ENCODE measurements around the gene CUBN.

The CUBN gene

DNA sequence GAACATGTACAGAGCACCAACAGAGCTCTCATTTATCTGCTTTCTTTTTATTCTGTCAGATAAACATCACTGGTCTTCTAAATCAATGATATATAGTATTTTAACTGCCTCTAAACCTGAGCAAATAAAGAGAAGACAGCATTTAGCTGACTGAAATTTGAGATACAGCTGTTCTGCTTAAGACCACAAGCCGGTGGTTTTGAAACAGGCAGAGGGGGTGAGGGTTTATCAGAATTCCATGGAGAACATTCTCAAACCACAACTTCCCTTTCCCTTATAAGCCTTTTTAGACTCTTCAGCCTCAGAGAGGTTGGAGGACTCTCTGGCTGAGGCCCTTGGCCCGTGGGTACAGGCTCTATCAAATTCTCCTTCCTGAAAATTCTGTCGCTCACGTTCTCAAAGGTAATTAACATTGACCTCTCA lies 225.0 kb downstream of the CUBN start:
- DNase-seq: no peak

DNA sequence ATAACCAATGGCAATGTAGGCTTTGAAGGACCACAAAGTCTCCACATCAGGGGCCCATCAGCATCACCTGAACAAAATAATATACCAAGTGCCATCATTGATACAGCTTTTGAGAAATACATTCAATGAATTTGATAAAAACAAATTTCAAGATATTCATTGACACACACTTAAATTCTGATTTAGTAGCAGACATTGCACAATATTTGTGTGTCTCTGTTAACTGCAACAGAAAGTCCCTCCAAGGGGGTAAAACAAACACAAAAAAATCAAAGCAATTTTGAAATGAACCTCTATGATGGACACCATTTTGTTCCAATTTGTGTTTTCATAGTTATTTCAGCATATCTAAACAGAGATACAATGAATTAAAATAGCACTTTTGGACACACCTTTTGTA lies 225.6 kb downstream of the CUBN start:
- DNase-seq: no peak

DNA sequence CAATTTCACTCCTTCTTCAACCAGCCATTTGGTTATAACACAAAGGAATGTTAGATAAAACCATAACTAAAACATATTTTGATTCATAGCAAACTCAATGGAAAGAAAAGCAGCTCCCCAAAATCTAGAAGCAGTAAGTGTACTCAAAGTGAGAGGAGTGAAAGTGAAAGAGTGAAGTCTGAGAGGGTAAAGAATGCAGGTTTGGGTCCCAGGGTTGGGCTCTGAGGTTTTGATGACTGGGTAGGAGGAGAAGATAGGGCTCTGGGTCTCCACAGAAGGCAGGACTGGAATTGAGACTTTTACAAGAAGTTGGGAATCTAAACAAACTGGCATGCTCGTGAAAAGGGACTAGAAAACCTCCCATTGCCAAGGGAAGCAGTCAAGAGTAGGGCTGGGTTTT lies 227.0 kb downstream of the CUBN start:
- DNase-seq: no peak

DNA sequence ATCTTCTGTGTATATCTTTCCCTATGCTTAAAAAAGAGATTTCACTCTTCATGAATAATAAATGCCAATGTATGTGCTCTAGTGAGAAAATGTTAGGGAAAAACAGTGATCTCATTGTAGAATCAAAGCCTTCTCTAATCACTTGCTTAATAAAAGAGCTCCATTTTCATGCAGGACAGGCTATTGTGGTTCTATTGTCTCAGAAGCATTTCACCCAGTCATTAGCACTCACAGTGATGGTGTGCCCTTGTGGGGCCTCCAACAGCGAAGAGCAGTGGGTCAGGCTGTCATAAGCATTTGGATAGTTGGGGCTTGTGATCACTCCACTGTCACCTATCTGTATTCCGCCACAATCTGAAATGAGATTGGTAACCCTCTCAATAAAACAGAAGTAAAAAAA lies 228.5 kb downstream of the CUBN start:
- no peak for DNase-seq

DNA sequence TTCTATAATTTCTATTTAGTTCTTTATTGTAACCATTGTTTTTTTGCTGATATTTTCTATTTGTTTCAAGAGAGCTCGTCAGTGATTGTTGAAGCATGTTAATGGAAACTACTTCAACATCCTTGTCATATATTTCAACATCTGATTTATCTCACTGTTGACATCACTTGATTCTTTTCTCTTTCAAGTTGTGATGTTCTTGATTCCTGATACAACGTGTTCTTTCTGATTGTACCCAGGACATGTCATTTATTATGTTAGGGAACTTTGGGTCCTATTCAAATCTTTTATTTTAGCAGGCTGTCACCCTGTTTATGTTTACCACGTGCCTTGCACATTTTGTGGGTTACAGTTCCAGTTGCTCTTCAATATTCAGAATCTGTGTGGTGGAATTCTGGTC lies 232.6 kb downstream of the CUBN start:
- DNase-seq: no peak

DNA sequence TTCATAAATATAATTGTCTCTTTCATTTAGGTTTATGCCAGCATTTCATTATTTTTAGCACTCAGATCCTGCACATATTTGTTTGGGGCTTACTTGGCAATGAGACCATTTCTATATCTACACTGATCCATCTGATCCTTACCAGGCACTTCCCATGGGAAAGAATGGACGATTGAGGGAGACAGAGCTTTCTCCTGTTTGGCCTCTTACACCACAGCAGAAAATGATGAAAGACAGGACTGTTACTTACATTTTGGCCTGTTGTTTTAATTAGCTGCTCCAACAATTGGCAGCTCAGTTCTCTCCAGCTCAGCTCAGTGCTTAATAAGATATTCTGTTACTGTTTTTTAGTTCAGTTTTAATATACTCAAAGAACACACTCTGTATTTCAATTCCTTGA lies 234.8 kb downstream of the CUBN start:
- no peak for DNase-seq

DNA sequence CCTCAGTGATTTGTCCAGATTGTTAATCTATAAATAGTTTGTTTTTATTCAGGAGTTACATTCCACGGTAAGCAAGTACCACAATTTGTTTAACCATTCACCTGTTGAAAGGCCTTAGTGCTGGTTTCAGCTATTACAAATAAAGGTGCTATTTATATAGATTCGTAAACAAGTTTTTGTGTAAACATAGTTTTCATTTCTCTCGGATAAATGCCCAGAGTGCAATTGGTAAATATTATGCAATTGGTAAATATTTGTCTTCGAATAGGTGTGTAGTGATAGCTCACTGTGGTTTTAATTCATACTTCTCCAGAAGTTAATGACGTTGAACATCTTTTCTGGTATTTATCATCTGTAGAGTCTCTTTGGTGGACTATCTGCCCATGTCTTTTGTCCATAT lies 235.9 kb downstream of the CUBN start:
- DNase-seq: no peak

DNA sequence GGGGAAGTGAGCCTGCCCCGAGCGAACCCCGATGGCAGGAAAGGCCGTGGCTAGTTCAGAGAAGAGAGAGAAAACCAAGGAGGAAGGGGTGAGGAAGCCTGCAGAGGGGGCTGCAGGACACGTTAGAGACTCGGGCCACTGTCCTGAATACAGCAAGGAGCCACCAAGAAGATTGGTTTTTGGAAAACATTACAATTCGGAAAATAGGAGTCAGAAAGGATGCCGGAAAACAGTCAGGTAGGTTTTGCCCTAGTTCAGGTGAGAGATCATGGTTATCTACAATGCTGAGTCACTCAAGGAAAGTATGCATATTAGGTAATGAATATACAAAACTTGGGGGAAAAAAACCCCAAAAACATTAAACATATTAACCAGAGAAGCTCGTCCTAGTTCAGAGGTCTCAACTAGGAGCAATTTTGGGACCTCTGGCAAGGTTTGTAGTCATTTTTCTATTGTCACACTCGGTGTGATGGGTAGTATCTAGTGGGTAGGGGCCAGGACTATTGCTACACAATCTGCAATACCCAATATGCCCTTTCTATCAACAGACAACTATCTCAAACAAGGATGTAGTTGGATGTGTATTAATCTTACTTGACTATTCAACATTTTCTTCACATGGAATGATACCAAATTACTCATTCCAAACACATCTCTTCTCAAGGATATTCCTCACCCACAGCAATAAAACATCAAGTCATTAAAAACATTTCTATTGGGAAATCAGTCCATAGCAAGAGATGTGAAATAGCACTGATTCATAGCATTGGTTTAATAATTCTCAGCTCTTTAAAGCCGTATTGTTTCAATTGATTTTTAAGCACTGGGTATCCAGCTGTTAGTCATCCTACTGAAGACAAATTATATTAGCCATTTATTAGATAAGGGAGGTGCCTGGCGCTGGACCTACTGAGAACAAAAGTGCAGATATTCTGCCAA lies 238.0 kb downstream of the CUBN start:
- DNase-seq: peak; percentile 30

DNA sequence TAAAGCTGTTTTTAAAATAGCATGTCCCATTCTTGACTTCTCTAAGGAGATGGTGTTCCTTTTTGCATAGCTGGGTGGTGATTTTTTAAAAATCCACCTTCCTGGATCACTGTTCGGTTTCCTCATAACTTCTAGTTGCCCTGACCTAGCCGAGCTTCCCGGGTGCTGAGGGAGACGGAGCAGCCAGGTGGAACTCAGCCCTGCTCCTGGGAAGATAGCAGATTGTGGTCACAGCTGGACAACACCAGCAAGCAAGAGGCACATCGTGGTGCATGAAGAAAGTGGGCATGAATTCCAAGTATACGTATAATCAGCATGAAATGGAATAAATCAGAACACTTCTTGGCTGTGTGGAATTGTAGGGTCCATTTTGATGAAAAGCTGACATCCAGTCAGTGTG lies 238.9 kb downstream of the CUBN start:
- no peak for DNase-seq

DNA sequence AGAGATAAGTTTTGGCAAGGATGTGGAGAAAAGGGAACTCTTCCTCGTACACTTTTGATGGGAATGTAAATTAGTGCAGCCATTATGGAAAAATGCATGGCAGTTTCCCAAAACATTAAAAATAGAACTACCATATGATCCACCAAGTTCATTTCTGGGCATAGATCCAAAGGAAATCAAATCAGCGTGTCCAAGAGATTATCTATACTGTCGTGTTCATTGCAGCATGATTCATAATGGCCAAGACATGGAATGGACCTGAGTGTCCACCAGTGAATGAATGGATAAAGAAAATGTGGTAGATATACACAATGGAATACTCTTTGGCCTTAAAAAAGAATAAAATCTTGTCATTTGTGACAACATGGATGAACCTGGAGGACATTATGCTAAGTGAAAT lies 242.0 kb downstream of the CUBN start:
- no peak for DNase-seq

DNA sequence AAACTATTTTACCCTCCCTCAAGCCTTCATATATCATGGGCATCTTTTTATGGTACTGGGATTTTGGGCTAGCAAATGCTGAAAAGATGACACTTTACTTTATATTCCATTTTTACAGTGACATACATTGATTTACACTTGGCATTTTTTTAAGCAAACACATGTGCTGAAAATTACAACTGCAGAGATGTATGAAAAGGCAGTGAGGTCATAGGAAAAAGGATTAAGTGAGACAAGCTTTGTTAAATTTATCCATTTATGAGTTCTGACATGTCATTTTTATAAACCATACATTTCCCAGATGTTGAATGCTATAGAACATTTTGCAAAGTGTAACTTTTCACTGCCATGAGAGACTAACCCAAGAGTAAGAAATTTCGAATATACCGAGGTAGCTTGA lies 243.6 kb downstream of the CUBN start:
- no peak for DNase-seq

DNA sequence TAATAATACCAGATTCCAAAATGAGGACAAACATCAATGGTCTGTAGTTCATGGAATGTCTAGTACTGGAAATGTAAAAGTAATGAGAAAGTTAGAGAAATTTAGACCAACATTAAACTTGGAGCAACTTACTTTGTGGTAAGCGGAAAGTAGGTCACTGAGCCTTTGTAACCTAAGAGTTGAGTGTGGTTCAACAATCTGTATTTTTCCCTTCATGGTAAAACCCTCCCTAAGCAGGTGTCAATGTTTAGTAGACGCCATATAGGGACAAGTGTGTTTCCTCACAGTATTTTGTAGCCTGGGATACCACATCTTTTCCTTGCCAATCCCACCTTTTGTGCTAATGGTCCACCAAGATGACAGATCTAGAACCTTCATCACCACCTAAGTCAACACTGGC lies 245.1 kb downstream of the CUBN start:
- no peak for DNase-seq

DNA sequence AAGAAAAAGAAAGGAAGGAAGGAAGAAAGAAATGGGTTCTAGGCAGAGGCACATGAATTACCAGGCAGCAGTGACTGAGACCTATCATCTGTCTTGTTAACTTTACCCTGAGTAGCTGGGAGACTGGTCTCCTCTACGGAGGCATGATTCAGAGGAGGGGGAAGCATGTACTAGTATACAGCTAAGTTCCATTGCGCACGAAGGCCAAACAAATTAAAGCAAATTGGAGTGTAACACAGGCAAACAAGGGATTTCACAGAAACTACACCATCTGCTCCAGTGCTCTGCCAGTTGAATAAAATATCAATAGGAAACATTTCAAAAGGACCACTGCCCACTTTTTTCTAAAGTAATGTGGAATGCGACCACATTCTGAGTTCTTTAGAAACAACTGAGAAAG lies 246.5 kb downstream of the CUBN start:
- DNase-seq: no peak

DNA sequence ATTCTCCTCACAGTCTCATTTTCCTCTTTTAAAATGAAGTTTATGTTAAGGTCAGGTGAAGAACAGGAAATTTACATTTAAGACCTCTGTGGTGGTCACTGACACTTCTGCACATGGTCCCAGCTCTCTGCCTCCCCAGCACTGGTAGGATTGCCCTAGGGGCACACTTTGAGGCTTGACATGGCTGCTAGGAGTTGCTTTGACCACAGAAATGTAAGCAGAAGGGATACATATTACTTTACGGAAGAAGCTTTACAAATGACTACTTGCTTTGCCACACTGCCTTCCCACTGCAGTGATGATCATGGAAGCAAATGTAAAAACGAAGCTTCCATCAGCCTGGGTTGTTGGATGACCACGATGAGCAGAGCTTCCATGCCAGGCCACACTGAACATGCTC lies 259.3 kb downstream of the CUBN start:
- no peak for DNase-seq

DNA sequence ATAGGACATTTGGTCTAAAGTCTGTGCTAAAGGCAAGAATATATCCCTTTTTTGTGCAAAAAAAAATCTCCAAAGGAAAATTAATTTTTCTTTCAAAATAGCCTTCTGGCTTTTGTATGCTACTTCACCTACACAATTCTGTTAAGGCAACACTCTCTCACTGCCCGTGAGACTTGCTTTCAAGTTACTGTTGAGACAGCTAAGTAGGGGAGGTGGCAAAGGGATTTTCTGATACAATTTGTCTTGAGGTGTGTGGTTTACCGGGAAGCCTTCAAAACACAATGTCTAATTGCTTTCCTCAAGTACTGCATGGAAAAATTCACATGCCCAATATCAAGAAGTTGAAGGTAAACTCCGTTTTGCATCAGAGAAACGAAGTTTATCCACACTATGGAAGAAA lies 261.6 kb downstream of the CUBN start:
- no peak for DNase-seq

DNA sequence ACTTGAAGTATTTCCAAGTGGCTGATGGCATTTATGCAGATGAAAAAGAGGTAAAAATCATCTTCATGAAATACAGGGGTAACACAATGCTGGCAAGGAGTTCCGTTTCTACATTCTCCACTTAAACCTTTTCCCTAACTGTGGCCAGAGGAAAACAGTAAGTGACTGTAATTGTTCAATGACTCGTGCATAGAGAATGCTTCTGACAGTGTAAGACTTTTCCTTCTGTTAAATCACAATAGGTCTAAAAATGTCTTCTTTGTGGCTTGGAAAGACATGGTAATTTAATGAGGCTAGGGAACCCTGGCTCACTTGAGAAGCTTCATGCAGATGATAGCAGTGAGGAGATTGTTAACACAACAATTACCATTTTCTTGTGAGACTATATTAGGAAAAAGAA lies 262.1 kb downstream of the CUBN start:
- DNase-seq: no peak

DNA sequence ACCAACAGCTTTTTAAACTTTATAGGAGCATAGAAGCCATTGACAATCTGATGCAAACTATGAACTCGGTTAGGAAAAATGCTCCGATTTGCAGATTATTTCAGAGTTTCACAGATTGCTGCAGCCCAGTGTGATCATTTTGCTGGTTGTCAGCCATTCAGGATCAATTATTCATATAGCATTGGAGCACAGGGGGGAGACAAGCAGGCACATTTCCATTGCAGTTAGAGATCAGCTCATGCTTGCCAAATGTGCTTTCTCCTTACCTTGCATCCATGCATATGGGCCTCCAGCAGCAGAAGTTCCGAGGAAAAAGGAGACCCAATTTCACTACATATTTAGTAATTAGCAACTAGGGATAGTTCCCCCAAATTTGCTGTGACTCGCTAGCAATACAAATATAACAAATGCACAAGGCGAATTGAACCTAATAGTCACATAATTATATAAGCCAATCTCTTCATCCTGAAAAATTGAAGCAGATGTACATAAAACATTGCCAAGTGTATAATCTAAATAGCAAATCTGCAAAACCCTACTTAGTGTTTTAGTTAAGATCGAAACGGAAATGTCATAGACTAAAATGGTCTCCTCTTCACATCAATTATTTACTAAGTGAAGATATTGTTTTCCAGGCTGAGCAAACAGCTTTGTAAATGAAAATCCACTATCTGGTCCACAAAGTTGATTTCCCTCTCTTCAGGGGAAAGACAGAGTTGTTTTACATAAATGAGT lies 262.9 kb downstream of the CUBN start:
- DNase-seq: no peak

DNA sequence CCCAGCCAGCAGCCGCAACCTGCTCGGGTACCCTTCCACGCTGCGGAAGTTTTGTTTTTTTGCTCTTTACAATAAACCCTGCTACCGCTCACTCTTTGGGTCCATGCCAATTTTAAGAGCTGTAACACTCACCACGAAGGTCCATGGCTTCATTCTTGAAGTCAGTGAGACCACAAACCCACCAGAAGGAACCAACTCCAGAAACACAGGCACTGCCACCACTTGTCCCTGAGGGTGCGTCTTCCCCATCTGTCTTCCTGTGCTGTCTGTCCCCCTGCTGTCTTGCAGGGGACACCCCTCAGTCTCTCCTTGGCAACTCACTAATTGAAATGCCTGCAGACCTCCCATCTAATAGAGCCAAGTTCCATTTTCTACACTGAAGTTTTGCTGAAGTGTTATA lies 263.8 kb downstream of the CUBN start:
- no peak for DNase-seq

DNA sequence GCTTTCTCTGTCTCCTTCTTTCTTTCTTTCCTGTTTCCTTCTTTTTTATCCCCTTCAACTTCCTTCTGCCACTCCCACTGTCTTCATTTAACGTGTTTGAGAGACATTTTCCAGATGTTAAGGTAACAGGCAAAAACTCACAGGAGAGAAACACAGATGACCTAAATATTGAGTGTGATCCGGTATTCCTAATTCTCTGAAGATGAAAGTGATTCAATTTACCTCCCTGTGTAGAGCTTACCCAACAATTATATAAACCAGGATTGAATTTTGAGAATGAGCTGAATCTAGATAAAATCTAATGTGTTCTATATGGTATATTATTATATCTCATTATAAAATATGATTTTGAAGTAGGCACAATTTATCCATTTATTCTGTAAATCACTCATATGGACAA lies 265.8 kb downstream of the CUBN start:
- no peak for DNase-seq

DNA sequence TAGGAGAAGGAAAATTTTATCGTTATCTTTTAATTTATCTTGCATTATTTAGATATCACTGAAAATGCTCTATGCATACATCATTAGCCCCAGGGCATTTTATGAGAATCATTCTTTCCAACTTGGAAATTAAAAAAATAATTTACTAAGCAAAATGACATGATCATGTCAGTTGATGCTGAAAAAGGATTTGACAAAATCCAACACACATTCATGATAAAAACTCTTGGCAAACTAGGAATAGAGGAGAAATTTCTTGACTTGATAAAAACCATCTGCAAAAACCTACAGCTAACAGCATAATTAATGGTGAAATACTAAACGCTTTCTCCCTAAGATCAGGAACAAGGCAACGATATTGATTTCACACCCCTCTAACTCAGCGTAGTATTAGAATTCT lies 272.2 kb downstream of the CUBN start:
- no peak for DNase-seq

DNA sequence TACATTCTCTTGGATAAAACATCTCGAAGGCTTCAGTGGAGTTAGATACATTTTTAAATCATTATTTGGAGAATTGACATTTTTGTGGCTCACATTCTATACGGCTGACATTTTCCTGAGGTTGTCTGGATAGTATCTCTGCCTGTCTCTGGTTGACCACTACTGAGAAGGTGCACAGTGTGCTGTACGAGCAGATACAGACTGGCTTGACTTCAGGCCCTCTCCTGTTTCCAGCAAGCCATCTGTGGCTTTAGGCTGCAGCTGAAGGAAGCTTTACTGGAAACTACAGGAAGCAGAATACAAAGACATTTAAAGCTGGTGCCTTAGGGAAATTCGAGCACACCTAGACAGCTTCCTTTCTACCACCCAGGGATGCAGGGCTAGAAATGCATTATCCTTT lies 273.0 kb downstream of the CUBN start:
- no peak for DNase-seq

DNA sequence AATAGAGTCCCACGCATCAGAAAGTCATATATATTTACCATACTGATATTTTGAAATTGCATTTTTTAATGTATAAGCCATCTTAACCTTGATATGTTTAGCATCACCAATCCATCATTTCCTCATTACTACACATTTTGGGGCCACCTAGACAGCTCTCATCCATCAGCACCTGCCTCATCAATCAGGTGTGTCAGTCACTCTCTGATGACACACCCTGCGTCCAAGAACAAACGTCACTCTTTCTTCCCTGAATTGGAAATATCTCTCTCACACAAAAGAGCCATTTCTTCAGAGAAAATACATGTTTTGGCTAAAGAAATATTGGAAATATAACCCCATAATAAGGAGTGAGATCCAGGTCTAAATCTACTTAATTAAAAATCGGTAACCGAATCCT lies 273.5 kb downstream of the CUBN start:
- no peak for DNase-seq

DNA sequence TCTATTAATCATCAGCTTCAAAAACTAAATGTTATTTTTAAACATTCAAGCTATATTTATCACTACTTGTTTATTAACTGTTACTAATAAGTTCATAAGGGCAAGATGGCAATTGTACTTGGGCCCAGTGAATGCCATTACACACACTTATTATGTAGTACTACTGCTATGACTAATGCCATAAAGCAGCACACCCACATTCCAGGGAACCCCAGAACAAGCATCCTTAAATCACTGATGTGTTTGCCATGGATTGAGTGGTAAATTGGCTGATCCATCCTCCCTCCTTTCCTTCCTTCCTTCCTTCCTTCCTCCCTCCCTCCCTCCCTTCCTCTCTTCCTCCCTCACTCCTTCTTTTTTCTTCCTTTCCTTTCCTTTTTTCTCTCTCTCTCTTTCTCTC lies 275.0 kb downstream of the CUBN start:
- DNase-seq: no peak

DNA sequence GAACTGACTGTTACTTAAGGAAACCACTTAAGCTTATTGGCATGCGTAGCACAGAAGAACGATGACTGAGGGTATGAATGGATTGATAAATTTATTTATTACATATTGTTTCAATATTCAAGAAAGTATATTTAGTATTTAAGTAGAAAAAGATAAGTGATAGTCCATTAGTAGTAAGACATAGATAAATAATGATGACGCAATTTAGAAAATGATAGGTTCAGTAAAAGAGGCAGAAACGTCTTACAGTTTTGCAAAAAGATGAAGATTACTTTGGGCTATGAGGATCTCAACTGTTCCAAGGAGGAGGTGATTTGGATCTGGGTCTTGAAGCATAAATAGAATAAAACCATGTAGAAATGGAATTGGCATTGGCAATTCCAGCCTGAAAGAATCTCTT lies 275.8 kb downstream of the CUBN start:
- DNase-seq: no peak

DNA sequence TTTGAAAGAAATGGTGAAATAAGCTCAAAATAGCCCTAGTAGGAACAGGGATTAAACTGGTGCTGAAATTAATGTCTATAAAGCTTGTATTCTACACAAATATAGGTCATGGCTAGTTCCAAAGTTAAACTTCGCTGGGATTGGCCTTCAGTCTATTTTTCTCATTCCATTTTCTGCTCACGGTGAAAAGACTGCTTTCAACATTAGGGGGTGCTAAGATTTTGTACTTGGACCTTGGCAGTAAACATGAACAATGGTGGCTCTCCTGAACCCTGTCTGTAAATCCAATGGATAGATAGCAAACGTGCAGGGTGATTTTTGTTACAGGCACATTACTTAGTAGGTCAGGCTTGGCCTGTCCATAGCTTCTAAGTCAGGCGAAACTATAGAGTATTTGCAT lies 276.4 kb downstream of the CUBN start:
- no peak for DNase-seq
